Glomerular visceral epithelial cell (primary cell): Measurements from ENCODE around the gene GTPBP4.
A peak's percentile ranks its signal among the peaks of the same experiment; 100 is the strongest.

Experiments
- DNase-seq: peaks from one replicate; pipeline ENCODE4 v3.0.0-alpha.2; 2016; ENCODE audit errors: extremely low spot score

Gene GTPBP4

DNA sequence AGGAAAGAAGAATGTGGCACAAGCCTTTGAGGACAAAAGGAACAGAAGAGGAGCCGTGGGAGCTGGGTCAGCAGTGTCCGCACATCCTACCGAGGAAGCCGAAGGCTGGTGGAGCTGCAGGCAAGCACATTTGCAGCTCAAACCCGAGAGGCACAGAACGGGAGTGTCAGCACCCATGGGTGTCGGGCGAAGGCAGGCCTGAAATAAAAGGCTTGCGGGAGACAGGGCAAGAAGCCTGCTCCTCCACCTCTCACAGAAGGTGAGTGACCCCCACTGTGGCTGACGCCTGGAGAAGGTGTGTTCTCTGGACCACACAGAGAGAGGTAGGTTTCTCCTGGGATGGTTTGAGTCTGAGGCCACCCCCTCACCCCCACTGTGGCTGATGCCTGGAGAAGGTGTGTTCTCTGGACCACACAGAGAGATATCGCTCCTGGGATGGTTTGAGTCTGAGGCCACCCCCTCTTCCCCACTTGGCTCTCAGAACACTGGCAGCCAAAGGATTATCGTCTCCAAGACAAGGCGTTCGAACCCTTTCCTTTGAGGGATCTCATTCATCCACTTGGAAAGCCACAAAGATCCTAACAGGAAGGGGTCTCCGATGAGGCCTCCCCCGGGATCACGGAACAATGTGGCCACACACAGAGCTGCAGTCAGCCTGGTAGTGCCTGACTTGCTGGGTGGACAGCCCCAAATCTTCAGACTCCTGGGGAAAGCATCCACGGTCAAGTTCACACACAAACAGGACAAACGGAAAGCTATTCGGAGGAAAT, 21.6 kb upstream of the GTPBP4 start:
- no peak for DNase-seq

GRCh38 chr10:968546-969199, 19.6 kb upstream of the GTPBP4 start:
- no peak for DNase-seq

GRCh38 chr10:969473-970150, 18.6 kb upstream of the GTPBP4 start:
- no peak for DNase-seq

DNA sequence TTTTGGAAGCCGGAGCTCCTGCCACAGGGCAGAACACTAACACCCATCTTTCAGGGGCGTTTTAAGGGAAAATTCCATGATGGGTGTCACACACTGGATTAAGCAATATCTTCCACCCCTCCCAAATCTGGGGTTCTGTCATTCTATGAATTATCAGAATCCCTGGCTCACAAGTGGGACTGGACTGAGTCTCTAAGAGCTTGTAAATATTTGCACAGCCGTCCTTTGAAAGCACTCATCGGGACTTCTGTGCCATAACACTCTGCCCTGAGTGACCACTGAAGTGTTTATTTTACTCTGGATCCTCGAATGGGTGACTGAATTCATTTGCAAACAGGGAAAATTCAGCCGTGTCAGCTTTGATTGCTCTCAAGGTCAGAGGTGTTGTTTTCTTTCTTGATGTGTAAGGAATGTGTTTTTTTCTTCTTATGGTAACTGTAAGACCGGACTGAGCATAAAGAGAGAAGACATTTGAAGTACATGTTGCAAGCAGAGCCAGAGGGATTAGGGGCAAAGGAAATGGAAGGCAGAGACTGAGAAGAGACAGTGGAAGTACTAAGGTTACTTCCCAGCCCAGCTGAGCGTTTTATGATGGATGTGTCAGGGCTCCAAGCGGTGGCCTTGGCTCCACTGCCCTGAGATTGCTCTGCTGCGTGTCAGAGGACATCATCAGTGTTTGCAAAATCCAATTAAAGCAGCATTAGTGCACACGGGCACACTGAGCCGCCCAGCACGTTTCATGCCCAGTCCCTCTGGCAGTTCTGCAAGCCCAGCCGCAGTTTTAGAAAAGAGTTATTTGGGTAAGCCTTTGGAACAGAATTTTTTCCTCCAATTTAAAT, 17.7 kb upstream of the GTPBP4 start:
- peak; percentile 18 for DNase-seq

DNA sequence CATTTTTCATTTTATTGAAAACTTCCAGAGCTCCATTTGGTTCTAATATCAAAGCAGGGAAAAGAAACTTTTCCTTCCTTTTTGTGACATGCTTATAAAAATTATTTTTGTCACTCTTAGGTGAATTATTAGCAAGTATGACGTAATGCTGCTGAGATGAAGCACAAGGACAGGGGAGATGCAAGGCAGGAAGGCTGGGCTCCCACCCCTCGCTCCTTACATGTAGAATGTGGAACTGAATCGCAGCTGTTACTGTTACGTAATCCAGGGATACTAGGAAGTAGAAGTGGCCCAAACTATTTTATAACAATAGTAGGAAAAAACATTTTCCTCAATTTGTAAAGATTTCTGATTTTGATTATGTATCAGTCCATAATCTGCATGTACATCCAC, 17.1 kb upstream of the GTPBP4 start:
- peak; percentile 23 for DNase-seq

DNA sequence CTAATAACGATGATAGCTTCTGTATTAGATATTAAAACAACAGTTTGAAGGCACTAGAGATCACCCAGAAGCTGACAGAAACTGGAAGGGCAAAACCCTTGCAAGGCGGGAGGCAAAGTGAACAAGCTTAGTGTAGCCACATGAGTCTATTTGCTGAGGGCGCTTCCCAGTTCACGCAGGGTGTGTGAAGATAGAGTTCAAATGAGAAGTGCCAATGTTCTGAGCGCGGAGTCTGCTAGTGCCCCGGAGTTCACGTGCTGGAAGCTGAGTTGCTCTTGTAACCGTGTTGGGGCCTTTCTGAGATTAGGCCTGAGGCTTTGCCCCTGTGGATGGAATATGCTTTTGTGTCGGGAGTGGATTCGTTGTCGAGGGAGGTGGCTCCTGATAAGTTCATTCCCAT, 16.6 kb upstream of the GTPBP4 start:
- no peak for DNase-seq

DNA sequence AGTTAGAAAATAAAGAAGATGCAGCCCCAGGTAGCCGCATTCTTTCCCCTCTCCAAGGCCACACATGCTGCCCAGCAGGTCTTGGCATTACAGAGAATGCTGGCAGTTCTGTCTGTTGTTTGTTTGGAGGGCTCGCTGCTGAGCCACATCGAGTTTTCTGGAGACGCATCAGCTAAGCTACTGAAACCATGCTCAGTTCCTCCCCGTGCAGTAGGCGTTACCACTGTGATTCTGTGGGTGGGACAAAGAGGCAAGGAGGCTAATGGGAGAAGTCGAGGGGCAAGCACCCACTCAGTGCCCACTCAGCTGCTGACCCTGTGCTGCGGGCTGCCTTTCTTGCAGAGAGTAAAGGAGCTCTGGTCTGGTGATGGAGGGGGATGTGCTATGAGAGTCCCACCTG, 15.5 kb upstream of the GTPBP4 start:
- no peak for DNase-seq

- DNase-seq = peak; percentile 91
Observed at GRCh38 chr10:974038-974784, 14.0 kb upstream of the GTPBP4 start.

- no peak for DNase-seq
Observed at GRCh38 chr10:974785-975074, 13.5 kb upstream of the GTPBP4 start.

- no peak for DNase-seq
Observed at GRCh38 chr10:976316-976715, 11.9 kb upstream of the GTPBP4 start.

DNA sequence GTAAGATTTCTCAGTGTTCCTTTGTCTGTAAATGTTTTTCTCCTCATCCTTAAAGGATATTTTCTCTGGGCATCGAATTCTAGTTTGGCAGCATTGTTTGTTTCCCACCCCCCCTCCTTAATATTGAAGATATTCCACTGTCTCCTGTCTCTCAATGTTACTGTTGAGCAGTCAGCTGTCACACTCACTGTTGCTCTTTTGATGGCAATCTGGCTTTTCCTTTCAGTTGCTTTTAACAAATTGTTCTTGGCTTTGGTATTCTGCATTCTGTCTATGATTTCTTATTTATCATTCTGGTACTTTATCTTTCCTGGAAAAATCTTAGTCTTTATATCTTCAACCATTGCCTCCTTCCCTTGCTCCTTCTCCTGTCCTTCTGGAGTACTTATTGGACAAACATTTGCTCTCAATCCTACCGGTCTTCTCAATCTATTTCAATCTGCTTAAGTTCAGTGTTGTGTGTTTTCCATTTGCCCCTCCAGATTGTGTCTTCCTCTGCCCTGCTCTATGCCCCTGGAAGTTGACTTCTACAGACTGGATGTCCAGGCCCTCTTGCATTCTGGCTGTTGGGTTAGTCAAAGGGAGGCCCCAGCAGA, 9.3 kb upstream of the GTPBP4 start:
- DNase-seq = no peak

DNA sequence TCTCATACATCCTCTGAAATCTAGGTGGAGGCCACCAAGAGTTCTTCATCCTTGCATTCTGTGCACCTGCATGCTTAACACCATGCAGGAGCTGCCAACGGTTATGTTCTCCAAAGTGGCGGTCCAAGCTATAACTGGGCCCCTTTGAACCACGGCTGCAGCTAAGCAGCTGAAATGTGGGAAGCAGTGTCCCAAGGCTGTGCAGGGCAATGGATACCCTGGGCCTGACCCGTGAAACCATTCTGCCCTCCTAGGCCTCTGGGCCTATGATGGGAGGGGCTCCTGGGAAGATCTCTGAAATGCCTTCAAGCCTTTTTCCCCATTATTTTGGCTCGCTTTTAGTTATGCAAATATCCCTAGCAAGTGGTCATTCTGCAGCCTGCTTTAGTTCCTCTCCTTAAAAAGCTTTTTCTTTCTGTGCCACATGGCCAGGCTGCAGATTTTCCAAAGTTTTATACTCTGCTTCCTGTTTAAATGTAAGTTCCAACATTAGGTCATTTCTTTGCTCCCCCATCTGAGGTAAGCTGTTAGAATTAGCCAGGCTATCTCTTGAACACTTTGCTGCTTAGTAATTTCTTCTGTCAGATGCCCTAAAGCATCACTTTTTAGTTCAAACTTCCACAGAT, 7.7 kb upstream of the GTPBP4 start:
- DNase-seq = no peak

GRCh38 chr10:983401-983800, 4.8 kb upstream of the GTPBP4 start:
- no peak for DNase-seq

GRCh38 chr10:983971-984655, 4.1 kb upstream of the GTPBP4 start:
- DNase-seq = peak; percentile 23

- DNase-seq = no peak
Observed at GRCh38 chr10:985361-985760, 2.9 kb upstream of the GTPBP4 start.

DNA sequence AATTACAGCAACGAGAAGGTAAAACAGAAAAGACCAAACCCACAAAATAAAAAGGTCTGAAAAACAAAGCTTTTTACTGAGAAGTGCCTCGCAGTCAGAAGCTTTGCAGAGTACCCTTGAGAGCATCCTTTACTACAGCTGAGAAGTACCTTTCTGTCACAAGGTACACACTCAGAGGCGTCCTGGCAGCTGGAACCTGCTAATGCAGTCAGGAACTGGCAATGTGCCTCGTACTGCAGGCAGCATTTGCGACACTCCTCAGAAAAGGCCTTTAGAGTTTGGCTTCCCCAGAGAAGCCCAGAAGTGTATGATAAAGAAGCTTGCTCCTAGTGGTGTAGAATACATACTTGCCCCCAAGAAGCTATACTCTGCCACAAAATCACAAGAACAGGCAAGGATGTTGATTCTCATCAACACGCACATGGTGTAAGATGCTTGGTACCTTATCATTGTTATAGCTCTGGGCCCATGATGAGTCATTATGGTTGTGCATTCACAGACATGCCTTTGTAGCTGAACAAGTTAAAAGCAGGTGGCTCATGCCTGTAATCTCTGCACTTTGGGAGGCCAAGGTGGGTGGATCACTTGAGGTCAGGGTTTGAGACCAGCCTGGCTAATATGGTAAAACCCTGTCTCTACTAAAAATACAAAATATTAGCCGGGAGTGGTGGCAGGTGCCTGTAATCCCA, 2.0 kb upstream of the GTPBP4 start:
- peak; percentile 78 for DNase-seq

GRCh38 chr10:986881-987619, 1.2 kb upstream of the GTPBP4 start:
- peak; percentile 80 for DNase-seq

DNA sequence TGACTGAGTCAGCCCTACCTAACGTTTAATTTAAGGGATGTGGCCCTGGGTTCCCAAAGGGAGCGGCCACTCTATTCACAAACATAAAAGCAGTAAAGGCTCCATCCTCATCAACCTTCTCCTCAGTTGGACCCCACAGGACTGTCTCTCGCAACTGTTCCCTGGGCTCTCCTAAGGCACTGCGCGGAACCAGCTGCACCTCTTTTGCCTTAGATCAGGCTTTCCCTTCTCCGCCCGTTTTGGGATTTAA, 689 bp upstream of the GTPBP4 start:
- DNase-seq = peak; percentile 40
